Measurements from ENCODE around the gene AUTS2. TPM values are rescaled to one million over a fixed set of nuclear protein-coding genes. Genes with fewer than 3 reads are reported as not detected.

Gene AUTS2
- total and polyA plus RNA-seq, 4 donors: 4.9 to 24.4 (median 7.0) TPM

DNA sequence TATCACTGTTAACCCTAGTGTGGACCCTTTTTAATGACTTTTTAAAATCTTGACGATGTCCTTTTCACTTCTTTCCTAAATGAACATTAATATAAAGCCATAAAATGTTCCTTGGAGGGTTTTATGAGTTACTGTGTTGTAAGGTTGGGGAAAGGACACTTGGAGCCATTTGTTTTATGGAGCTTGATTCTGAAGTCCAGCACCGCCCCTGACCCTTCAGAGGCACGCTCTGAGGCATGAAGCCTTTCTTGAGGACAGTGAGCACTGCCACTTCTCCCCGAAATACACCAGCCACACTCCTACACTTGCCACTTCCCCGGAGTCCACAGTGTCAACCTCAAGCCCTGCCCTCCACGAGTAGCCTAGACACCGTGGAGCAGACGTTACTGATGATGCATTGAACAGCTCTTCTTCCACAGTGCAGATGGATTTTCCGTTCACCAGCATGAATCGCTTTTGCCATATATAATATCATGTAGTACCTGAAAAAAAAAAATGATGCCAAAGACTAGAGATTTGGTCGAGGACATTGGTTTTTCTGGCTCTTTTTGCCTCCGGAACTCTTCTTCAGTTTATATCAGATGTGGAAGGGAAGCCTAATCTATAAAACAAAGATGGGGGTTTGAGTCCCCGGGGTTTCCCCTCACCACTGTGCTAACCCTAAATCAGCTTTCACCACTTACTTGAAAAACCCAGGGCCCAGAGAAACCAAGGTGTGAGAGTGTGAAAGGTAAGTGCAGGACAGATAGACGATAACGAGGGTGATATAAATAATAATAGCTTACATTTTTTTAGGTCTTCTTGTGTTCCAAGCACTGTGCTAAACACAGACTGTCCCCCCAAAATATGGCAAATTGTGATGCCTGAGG is 881.1 kb downstream of the AUTS2 start (continued):
- TF ChIP-seq, protein P1, sequence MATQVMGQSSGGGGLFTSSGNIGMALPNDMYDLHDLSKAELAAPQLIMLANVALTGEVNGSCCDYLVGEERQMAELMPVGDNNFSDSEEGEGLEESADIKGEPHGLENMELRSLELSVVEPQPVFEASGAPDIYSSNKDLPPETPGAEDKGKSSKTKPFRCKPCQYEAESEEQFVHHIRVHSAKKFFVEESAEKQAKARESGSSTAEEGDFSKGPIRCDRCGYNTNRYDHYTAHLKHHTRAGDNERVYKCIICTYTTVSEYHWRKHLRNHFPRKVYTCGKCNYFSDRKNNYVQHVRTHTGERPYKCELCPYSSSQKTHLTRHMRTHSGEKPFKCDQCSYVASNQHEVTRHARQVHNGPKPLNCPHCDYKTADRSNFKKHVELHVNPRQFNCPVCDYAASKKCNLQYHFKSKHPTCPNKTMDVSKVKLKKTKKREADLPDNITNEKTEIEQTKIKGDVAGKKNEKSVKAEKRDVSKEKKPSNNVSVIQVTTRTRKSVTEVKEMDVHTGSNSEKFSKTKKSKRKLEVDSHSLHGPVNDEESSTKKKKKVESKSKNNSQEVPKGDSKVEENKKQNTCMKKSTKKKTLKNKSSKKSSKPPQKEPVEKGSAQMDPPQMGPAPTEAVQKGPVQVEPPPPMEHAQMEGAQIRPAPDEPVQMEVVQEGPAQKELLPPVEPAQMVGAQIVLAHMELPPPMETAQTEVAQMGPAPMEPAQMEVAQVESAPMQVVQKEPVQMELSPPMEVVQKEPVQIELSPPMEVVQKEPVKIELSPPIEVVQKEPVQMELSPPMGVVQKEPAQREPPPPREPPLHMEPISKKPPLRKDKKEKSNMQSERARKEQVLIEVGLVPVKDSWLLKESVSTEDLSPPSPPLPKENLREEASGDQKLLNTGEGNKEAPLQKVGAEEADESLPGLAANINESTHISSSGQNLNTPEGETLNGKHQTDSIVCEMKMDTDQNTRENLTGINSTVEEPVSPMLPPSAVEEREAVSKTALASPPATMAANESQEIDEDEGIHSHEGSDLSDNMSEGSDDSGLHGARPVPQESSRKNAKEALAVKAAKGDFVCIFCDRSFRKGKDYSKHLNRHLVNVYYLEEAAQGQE (IDR thresholded peaks at IDR 0.05): no peak

DNA sequence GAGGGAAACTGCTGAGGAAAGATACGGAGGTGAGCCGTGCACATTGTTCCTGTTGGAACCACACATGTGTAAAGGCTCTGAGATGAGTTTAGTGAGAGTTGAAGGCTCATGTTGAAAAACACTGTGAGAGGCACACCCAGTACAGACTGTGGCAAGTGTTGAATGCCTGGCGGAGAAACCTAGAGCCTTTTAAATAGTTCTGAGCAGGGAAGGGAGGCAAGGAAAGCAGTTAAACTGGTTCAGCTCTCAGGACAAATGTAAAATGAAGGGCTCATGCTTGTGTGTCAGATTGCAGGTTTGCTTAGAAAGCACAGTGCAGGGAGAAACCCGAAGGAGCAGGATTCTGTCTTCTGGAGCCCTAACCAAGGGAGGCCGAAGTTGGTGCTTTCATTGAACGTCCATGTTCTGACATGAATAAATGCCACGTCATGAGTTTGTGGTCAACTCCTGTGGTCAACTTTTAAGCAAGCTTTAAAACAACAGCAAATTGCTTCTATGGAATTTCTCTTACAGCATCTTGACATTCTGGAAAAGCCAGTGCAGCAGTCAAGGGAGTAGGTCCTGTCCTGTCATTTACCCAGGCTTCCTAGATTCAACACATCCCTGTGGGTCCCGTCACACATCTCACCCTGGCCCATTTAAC is 882.8 kb downstream of the AUTS2 start:
- DNase-seq (ENCODE audit: low spot score): no peak
- H3K9ac ChIP-seq (ENCODE audit: low read depth in 1 of 2, low read length in 2 of 2): no peak overlapping the region
- TF ChIP-seq, protein P2, sequence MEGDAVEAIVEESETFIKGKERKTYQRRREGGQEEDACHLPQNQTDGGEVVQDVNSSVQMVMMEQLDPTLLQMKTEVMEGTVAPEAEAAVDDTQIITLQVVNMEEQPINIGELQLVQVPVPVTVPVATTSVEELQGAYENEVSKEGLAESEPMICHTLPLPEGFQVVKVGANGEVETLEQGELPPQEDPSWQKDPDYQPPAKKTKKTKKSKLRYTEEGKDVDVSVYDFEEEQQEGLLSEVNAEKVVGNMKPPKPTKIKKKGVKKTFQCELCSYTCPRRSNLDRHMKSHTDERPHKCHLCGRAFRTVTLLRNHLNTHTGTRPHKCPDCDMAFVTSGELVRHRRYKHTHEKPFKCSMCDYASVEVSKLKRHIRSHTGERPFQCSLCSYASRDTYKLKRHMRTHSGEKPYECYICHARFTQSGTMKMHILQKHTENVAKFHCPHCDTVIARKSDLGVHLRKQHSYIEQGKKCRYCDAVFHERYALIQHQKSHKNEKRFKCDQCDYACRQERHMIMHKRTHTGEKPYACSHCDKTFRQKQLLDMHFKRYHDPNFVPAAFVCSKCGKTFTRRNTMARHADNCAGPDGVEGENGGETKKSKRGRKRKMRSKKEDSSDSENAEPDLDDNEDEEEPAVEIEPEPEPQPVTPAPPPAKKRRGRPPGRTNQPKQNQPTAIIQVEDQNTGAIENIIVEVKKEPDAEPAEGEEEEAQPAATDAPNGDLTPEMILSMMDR (IDR thresholded peaks at IDR 0.05; ENCODE audit: low read depth, low read length, missing input control): no peak
- TF ChIP-seq GABPA (IDR thresholded peaks at IDR 0.05 in 1 of 2, conservative IDR thresholded peaks at IDR 0.05 in 1 of 2) (no peak), FOXA2 (IDR thresholded peaks at IDR 0.05) (no peak), RXRA (IDR thresholded peaks at IDR 0.05) (no peak), HNF4G (IDR thresholded peaks at IDR 0.05) (no peak), RAD21 (IDR thresholded peaks at IDR 0.05) (no peak), YY1 (IDR thresholded peaks at IDR 0.05) (no peak), HNF4A (conservative IDR thresholded peaks at IDR 0.05) (no peak), FOXA1 (IDR thresholded peaks at IDR 0.05) (no peak), NR2F2 (IDR thresholded peaks at IDR 0.05) (no peak), TAF1 (conservative IDR thresholded peaks at IDR 0.05) (no peak), SP1 (IDR thresholded peaks at IDR 0.05) (no peak), EGR1 (IDR thresholded peaks at IDR 0.05; ENCODE audit: low read depth in 2 of 2) (no peak), JUND (IDR thresholded peaks at IDR 0.05) (no peak)
- TF ChIP-seq, protein P1 (IDR thresholded peaks at IDR 0.05): no peak
- TF ChIP-seq, protein P3, sequence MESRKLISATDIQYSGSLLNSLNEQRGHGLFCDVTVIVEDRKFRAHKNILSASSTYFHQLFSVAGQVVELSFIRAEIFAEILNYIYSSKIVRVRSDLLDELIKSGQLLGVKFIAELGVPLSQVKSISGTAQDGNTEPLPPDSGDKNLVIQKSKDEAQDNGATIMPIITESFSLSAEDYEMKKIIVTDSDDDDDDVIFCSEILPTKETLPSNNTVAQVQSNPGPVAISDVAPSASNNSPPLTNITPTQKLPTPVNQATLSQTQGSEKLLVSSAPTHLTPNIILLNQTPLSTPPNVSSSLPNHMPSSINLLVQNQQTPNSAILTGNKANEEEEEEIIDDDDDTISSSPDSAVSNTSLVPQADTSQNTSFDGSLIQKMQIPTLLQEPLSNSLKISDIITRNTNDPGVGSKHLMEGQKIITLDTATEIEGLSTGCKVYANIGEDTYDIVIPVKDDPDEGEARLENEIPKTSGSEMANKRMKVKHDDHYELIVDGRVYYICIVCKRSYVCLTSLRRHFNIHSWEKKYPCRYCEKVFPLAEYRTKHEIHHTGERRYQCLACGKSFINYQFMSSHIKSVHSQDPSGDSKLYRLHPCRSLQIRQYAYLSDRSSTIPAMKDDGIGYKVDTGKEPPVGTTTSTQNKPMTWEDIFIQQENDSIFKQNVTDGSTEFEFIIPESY (IDR thresholded peaks at IDR 0.05): no peak
- TF ChIP-seq, protein P4, sequence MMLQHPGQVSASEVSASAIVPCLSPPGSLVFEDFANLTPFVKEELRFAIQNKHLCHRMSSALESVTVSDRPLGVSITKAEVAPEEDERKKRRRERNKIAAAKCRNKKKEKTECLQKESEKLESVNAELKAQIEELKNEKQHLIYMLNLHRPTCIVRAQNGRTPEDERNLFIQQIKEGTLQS (IDR thresholded peaks at IDR 0.05): no peak
- TF ChIP-seq, protein P5, sequence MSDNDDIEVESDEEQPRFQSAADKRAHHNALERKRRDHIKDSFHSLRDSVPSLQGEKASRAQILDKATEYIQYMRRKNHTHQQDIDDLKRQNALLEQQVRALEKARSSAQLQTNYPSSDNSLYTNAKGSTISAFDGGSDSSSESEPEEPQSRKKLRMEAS (IDR thresholded peaks at IDR 0.05): no peak
- H3K9me3 ChIP-seq (ENCODE audit: control insufficient read depth in 4 of 4, low read length in 3 of 4): no peaks in the 10 kb centered on the region
- H3K36me3 ChIP-seq (ENCODE audit: control insufficient read depth in 4 of 4, insufficient read depth in 3 of 4, low read depth in 1 of 4, low read length in 3 of 4): no peaks in the 10 kb centered on the region
- H3K4me3 ChIP-seq (ENCODE audit: low read depth in 1 of 3, low read length in 3 of 3): no peak overlapping the region
- WGBS: 88% methylated on average over 8 of the region's 8 CpGs
- no peaks in the 10 kb centered on the region for H3K27me3 ChIP-seq (ENCODE audit: control insufficient read depth in 4 of 4, insufficient read depth in 4 of 4, low read length in 3 of 4)
- H3K4me1 ChIP-seq (ENCODE audit: control insufficient read depth in 4 of 4, insufficient read depth in 4 of 4, low read length in 3 of 4): peaks cover 3 to 19% (median 14%) of the 10 kb centered on the region in 4 donors
- no peak overlapping the region for H3K27ac ChIP-seq (ENCODE audit: low read depth in 1 of 2, low read length in 2 of 2)
